ENCODE measurements around the gene ATF7. TPM values are rescaled to one million over a fixed set of nuclear protein-coding genes. Genes with fewer than 3 reads are reported as not detected.

Gene ATF7
- total RNA-seq, 1 donor from 2014 or later = 42.2 TPM

DNA sequence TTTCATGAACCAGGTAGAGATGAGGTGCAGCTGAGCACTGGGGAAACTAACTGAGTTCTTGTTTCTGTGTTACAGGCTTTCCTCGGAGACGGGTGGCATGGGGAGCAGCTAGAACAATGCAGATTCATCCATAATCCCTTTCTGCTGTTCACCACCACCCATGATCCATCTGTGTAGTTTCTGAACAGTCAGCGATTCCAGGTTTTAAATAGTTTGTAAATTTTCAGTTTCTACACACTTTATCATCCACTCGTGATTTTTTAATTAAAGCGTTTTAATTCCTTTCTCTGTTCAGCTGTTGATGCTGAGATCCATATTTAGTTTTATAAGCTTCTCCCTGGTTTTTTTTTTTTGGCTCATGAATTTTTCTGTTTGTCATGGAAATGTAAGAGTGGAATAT is 146.9 kb downstream of the ATF7 start:
- DNase-seq (ENCODE audit: extremely low spot score, unreplicated experiment) = no peak
- peaks cover 37% of the 10 kb centered on the region for H3K36me3 Mint-ChIP-seq
- H3K9me3 Mint-ChIP-seq = no peaks in the 10 kb centered on the region
- peaks cover 18% of the 10 kb centered on the region for H3K4me1 Mint-ChIP-seq (ENCODE audit: unreplicated experiment)
- H3K4me3 Mint-ChIP-seq = no peak overlapping the region
- TF ChIP-seq, protein P1, sequence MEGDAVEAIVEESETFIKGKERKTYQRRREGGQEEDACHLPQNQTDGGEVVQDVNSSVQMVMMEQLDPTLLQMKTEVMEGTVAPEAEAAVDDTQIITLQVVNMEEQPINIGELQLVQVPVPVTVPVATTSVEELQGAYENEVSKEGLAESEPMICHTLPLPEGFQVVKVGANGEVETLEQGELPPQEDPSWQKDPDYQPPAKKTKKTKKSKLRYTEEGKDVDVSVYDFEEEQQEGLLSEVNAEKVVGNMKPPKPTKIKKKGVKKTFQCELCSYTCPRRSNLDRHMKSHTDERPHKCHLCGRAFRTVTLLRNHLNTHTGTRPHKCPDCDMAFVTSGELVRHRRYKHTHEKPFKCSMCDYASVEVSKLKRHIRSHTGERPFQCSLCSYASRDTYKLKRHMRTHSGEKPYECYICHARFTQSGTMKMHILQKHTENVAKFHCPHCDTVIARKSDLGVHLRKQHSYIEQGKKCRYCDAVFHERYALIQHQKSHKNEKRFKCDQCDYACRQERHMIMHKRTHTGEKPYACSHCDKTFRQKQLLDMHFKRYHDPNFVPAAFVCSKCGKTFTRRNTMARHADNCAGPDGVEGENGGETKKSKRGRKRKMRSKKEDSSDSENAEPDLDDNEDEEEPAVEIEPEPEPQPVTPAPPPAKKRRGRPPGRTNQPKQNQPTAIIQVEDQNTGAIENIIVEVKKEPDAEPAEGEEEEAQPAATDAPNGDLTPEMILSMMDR (conservative IDR thresholded peaks at IDR 0.05) = no peak
- H3K27ac Mint-ChIP-seq = no peak overlapping the region
- H3K27me3 Mint-ChIP-seq = no peaks in the 10 kb centered on the region

DNA sequence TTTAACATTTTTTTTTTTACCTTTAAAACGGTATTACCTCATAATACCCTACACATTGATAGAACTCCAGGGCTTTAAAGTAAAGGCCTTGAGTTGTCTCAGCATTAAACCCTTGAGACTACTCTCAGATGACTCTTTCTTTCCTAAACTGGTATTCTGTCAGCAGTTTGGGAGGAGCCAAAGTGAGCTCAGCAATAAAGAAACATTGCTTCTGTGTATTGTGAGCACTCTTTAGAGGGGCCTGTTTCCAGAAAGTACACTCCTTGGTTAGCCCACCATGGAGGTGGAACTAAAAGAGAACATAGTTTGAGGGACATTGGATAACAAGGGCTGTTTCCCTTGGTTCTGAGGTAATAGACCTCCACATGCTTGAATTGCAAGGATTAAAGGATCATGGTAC is 147.3 kb downstream of the ATF7 start:
- no peak overlapping the region for H3K27ac Mint-ChIP-seq

DNA sequence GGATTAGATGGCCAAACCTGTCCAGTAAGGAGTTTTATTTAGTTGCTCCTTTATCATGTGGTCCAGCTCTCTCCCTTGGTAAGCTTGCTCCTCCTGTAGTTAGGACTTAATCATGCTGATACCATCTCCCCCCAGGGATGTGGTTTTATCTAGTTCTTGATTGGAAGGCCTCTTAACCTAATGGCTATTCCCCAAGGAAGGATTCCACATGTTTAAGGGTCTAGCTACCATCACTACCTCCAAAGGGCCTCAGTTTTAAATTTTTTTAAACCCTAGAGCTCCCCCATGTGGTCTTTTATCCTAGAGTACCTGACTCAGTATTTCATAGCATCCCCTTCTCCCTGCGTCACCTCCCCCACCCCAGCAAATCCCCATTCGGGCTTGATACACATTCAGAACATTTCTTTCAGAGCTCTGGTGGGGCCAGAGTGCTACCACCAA is 149.4 kb downstream of the ATF7 start:
- Mint-ChIP-seq H3K4me3 (no peak overlapping the region), H3K4me1 (ENCODE audit: unreplicated experiment) (peaks cover 8% of the 10 kb centered on the region), H3K36me3 (peaks cover 36% of the 10 kb centered on the region), H3K9me3 (no peaks in the 10 kb centered on the region), H3K27me3 (no peaks in the 10 kb centered on the region), H3K27ac (peak overlapping the region; percentile 51)
- TF ChIP-seq, protein P1 (conservative IDR thresholded peaks at IDR 0.05) = peak; percentile 59
- DNase-seq (ENCODE audit: extremely low spot score, unreplicated experiment) = no peak

More for the DNA sequence above, 147.3 kb downstream of the ATF7 start:
- no peaks in the 10 kb centered on the region for H3K9me3 Mint-ChIP-seq
- no peak for DNase-seq (ENCODE audit: extremely low spot score, unreplicated experiment)
- H3K4me1 Mint-ChIP-seq (ENCODE audit: unreplicated experiment) = peaks cover 18% of the 10 kb centered on the region
- TF ChIP-seq, protein P1 (conservative IDR thresholded peaks at IDR 0.05) = no peak
- H3K36me3 Mint-ChIP-seq = peaks cover 39% of the 10 kb centered on the region
- H3K4me3 Mint-ChIP-seq = no peak overlapping the region
- H3K27me3 Mint-ChIP-seq = no peaks in the 10 kb centered on the region

DNA sequence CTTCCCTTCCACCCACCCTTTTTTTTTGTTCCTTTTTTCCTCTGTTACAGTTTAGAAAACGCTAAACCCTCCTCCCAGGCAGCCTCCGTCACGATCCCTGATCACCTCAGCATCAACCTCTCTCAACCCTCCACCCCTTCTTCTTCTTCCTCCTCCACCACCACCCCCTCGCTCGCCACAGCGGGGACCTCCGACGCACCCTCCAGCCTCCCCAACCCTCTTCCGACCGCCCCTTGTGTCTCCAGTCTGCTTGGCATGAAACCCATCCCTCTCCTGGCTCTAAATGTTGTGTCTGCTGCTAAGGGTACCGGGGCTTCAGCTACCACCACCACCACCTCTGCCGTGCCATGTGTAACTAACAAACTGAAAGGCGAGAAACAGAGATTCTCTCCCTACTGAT is 151.4 kb downstream of the ATF7 start:
- Mint-ChIP-seq H3K4me1 (ENCODE audit: unreplicated experiment) (peaks cover 13% of the 10 kb centered on the region), H3K27ac (peak overlapping the region; percentile 28), H3K27me3 (no peaks in the 10 kb centered on the region), H3K36me3 (peaks cover 45% of the 10 kb centered on the region), H3K4me3 (no peak overlapping the region), H3K9me3 (no peaks in the 10 kb centered on the region)
- TF ChIP-seq, protein P1 (conservative IDR thresholded peaks at IDR 0.05) = no peak
- no peak for DNase-seq (ENCODE audit: extremely low spot score, unreplicated experiment)

DNA sequence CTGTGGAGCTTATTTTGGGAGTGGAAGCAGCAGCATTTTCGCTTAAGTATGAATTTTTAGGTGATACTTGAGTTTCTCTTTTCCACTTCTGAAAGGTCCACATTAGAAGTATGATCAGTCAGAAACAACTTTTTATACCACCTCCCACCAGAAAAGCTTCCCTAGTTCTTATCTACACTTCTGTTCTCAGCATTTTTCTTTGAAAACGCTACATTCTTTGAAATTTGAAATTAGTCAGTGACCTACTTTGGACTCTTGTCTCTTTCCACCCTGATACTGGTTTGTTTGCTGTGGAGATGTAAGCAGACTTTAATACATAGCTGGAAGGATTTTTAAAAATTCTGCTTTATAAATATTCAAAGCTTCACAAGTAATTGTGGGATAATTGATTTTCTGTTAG is 152.1 kb downstream of the ATF7 start:
- TF ChIP-seq, protein P1 (conservative IDR thresholded peaks at IDR 0.05) = no peak
- Mint-ChIP-seq H3K4me3 (no peak overlapping the region), H3K27ac (peak overlapping the region; percentile 17), H3K27me3 (no peaks in the 10 kb centered on the region), H3K36me3 (peaks cover 45% of the 10 kb centered on the region), H3K9me3 (no peaks in the 10 kb centered on the region), H3K4me1 (ENCODE audit: unreplicated experiment) (peaks cover 13% of the 10 kb centered on the region)
- no peak for DNase-seq (ENCODE audit: extremely low spot score, unreplicated experiment)

DNA sequence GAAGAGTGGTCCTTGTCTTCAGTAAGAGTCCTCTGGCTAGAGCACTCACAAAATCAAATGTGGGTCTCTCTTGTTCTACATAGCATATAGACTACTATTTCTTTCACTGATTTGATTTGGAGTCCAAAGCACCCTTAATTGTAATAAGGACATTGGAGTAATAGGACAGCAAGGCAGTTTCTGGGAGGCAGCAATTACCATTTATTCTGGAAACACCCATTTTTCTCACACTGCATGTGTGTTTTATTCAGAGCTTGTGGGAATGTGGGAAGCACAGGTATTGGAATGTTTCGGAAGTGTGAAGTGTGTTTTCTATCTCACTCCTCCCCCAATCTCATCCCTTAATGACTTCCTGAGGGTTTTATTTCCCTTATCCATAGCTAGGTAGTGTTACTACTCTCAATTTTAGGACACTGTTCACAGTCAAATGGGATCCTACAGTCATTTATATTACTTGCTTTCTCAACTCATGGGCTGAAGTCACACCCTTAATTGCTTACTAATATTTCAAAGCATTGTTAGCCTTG is 154.1 kb downstream of the ATF7 start:
- DNase-seq (ENCODE audit: extremely low spot score, unreplicated experiment) = no peak
- TF ChIP-seq, protein P1 (conservative IDR thresholded peaks at IDR 0.05) = no peak
- no peak overlapping the region for H3K27ac Mint-ChIP-seq
- H3K4me3 Mint-ChIP-seq = no peak overlapping the region
- peaks cover 13% of the 10 kb centered on the region for H3K4me1 Mint-ChIP-seq (ENCODE audit: unreplicated experiment)
- H3K36me3 Mint-ChIP-seq = peaks cover 58% of the 10 kb centered on the region
- H3K27me3 Mint-ChIP-seq = no peaks in the 10 kb centered on the region
- no peaks in the 10 kb centered on the region for H3K9me3 Mint-ChIP-seq
